A549 (cell line): ENCODE measurements around the gene ZBTB12.

ENCODE experiments used
- CHD2 ChIP-seq: fragments of 150-350 bp; IDR thresholded peaks from 2 replicates; pipeline ENCODE4 v1.6.1; 2014; ENCODE audit warnings: low read length; ENCODE audit not compliant: partially characterized antibody
- EP300 ChIP-seq, 2 experiments: fragments of >200 bp; sonication (Bioruptor Twin); formaldehyde crosslinking; IDR thresholded peaks; 2 replicates in 1 of 2; 3 replicates in 1 of 2; pipeline ENCODE4 v1.6.1; 2016 to 2017
- KDM1A ChIP-seq: fragments of 200-600 bp; sonication (generic); IDR thresholded peaks from 2 replicates; pipeline ENCODE4 v1.6.1; 2016; ENCODE audit warnings: low read depth, mild to moderate bottlenecking
- POLR2A ChIP-seq: IDR thresholded peaks from 2 replicates; pipeline ENCODE4 v1.6.1; 2012; ENCODE audit warnings: mild to moderate bottlenecking, low read length
- SMC3 ChIP-seq: fragments of >200 bp; sonication (Bioruptor Twin); formaldehyde crosslinking; IDR thresholded peaks from 3 replicates; pipeline ENCODE4 v1.6.1; 2018; ENCODE audit warnings: inconsistent platforms
- TF ChIP-seq, protein P1 (sequence below): fragments of >200 bp; sonication (Bioruptor Twin); formaldehyde crosslinking; IDR thresholded peaks from 3 replicates; pipeline ENCODE4 v1.5.1; 2016
- TF ChIP-seq, protein P2 (sequence below): fragments of 250-450 bp; sonication (Bioruptor Pico); IDR thresholded peaks from 2 replicates; pipeline ENCODE4 v1.5.0; 2021; ENCODE audit warnings: mild to moderate bottlenecking, moderate library complexity, borderline replicate concordance
- TF ChIP-seq, protein P3 (sequence below): fragments of 150-350 bp; IDR thresholded peaks from 2 replicates; pipeline ENCODE4 v1.6.1; 2014; ENCODE audit warnings: low read depth, mild to moderate bottlenecking, low read length

DNA sequence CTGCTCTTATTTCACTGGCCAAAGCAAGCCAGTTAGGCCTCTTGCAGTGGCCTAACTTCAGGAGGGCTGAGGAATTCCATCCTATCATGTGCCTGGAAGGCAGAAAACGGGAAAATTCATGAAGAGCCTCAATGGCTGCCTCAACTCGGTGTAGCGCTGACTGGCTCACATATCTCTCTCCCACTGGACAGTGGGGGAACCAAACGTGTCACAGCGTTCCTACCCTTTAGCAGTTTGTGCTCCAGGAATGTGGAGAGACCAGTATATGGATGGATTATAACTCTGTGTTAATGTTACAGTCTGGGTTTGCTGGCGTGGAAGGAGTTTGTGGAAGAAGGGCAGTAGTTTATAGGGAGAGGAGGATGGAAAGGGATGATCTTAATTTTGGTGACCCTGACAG lies 13.9 kb upstream of the ZBTB12 start:
- TF ChIP-seq, protein P1, sequence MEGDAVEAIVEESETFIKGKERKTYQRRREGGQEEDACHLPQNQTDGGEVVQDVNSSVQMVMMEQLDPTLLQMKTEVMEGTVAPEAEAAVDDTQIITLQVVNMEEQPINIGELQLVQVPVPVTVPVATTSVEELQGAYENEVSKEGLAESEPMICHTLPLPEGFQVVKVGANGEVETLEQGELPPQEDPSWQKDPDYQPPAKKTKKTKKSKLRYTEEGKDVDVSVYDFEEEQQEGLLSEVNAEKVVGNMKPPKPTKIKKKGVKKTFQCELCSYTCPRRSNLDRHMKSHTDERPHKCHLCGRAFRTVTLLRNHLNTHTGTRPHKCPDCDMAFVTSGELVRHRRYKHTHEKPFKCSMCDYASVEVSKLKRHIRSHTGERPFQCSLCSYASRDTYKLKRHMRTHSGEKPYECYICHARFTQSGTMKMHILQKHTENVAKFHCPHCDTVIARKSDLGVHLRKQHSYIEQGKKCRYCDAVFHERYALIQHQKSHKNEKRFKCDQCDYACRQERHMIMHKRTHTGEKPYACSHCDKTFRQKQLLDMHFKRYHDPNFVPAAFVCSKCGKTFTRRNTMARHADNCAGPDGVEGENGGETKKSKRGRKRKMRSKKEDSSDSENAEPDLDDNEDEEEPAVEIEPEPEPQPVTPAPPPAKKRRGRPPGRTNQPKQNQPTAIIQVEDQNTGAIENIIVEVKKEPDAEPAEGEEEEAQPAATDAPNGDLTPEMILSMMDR = no peak
- no peak for TF ChIP-seq POLR2A
- TF ChIP-seq KDM1A = no peak
- TF ChIP-seq, protein P2, sequence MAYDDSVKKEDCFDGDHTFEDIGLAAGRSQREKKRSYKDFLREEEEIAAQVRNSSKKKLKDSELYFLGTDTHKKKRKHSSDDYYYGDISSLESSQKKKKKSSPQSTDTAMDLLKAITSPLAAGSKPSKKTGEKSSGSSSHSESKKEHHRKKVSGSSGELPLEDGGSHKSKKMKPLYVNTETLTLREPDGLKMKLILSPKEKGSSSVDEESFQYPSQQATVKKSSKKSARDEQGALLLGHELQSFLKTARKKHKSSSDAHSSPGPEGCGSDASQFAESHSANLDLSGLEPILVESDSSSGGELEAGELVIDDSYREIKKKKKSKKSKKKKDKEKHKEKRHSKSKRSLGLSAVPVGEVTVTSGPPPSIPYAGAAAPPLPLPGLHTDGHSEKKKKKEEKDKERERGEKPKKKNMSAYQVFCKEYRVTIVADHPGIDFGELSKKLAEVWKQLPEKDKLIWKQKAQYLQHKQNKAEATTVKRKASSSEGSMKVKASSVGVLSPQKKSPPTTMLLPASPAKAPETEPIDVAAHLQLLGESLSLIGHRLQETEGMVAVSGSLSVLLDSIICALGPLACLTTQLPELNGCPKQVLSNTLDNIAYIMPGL (CRISPR knock-in tag) = no peak
- no peak for TF ChIP-seq SMC3
- TF ChIP-seq CHD2 = no peak
- TF ChIP-seq, protein P3, sequence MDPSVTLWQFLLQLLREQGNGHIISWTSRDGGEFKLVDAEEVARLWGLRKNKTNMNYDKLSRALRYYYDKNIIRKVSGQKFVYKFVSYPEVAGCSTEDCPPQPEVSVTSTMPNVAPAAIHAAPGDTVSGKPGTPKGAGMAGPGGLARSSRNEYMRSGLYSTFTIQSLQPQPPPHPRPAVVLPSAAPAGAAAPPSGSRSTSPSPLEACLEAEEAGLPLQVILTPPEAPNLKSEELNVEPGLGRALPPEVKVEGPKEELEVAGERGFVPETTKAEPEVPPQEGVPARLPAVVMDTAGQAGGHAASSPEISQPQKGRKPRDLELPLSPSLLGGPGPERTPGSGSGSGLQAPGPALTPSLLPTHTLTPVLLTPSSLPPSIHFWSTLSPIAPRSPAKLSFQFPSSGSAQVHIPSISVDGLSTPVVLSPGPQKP = no peak
- no peak for TF ChIP-seq EP300 (IDR thresholded peaks at IDR 0.05)
